K562 (cell line): ENCODE results near the gene ITGB2. TPM values are rescaled to one million over a fixed set of nuclear protein-coding genes. Genes with fewer than 3 reads are reported as not detected.

ENCODE experiments used
- ATAC-seq: fragments of 200-7000 bp; cut with Tn5 transposase; 3 replicates; pipeline ENCODE4 v1.9.1; 2020; ENCODE audit warnings: moderate library complexity
- BruUV-seq: library from RNA; stranded (reverse); fragments of 400-500 nt; replicated peaks from 2 replicates; lab custom pipeline; 2021; lab: Mats Ljungman, UMichigan
- CTCF ChIA-PET: fragments of 300-600 bp; formaldehyde crosslinking; extraction: SDS; loops from one replicate; lab custom pipeline; 2021; ENCODE audit warnings: low intra/inter-chr PET ratio; lab: Yijun Ruan, JAX
- POLR2A ChIA-PET: fragments of 300-600, 350-650 bp; sonication (Branson Sonifier 250); formaldehyde crosslinking; extraction: SDS; loops from one replicate; lab custom pipeline; 2021; ENCODE audit warnings: antibody characterized with exemption, inconsistent platforms; lab: Yijun Ruan, JAX
- DNase-seq, 4 experiments: peaks; one replicate each; pipeline versions ENCODE4 v3.0.0 to v3.0.0-alpha.2; 2011 to 2018; ENCODE audit warnings: low spot score in 3 of 4, mixed read lengths in 3 of 4; ENCODE audit errors: extremely low read depth in 1 of 4
- FAIRE-seq: peaks from 2 replicates; lab custom pipeline; 2011; peaks lifted over from hg19 to GRCh38; lab: Jason Lieb, UNC
- H2AFZ ChIP-seq: 2 replicates; pipeline ENCODE4 v1.6.0; 2011; ENCODE audit warnings: low read depth, low read length, control low read depth, inconsistent platforms
- H3K27ac ChIP-seq: fragments of 200-600 bp; 3 replicates; pipeline ENCODE4 v1.8.0; 2011; ENCODE audit warnings: low read depth, mild to moderate bottlenecking, control low read depth, inconsistent platforms, low read length, moderate library complexity, mixed read lengths; ENCODE audit errors: extremely low read depth
- H3K27me3 ChIP-seq, 2 experiments: fragments of 300-600 bp in 1 of 2; 2 replicates in 1 of 2; 3 replicates in 1 of 2; pipeline versions ENCODE4 v1.6.0 to v1.8.0; 2011; ENCODE audit warnings: inconsistent platforms in 2 of 2, low read length in 2 of 2, mild to moderate bottlenecking in 1 of 2, mixed read lengths in 1 of 2, moderate library complexity in 1 of 2; ENCODE audit not compliant: control insufficient read depth in 2 of 2, insufficient read depth in 2 of 2
- H3K36me3 ChIP-seq: fragments of 300-600 bp; 3 replicates; pipeline ENCODE4 v1.8.0; 2011; ENCODE audit warnings: mild to moderate bottlenecking, low read length, inconsistent platforms; ENCODE audit not compliant: control insufficient read depth, insufficient read depth
- H3K4me1 ChIP-seq, 2 experiments: fragments of 200-600 bp in 1 of 2; replicated peaks in 1 of 2; 2 replicates in 1 of 2; 3 replicates in 1 of 2; pipeline versions ENCODE4 v1.5.1 to v1.8.0; 2011; ENCODE audit warnings: inconsistent platforms in 2 of 2, low read length in 2 of 2, mild to moderate bottlenecking in 1 of 2, mixed read lengths in 1 of 2, moderate library complexity in 1 of 2; ENCODE audit not compliant: control insufficient read depth in 2 of 2, insufficient read depth in 2 of 2
- H3K4me2 ChIP-seq: 2 replicates; pipeline ENCODE4 v1.6.1; 2011; ENCODE audit warnings: low read length, control low read depth, inconsistent platforms, mixed read lengths; ENCODE audit not compliant: insufficient read depth
- H3K4me3 ChIP-seq: fragments of 200-600 bp; sonication (generic), shearing (Covaris generic); 2 replicates; pipeline ENCODE4 v1.5.1; 2016; ENCODE audit warnings: control low read depth, inconsistent platforms
- H3K79me2 ChIP-seq: fragments of 200-600 bp; 3 replicates; pipeline ENCODE4 v1.8.0; 2011; ENCODE audit warnings: low read length, inconsistent platforms; ENCODE audit not compliant: control insufficient read depth, insufficient read depth
- H3K9ac ChIP-seq, 2 experiments: 2 replicates each; pipeline versions ENCODE4 v1.6.0 to v1.6.1; 2011; ENCODE audit warnings: low read depth in 2 of 2, low read length in 2 of 2, control low read depth in 1 of 2, inconsistent platforms in 1 of 2, mild to moderate bottlenecking in 1 of 2, mixed read lengths in 1 of 2; ENCODE audit not compliant: insufficient read depth in 1 of 2
- H3K9me1 ChIP-seq: one replicate; pipeline ENCODE4 v1.6.0; 2011; ENCODE audit warnings: inconsistent platforms, mild to moderate bottlenecking, low read length, moderate library complexity; ENCODE audit not compliant: control insufficient read depth, insufficient read depth
- H3K9me3 ChIP-seq: replicated peaks from 2 replicates; pipeline ENCODE4 v1.5.1; 2011; ENCODE audit warnings: low read depth, low read length, inconsistent platforms; ENCODE audit not compliant: control insufficient read depth, insufficient read depth
- H4K20me1 ChIP-seq: replicated peaks from 2 replicates; pipeline ENCODE4 v1.6.1; 2011; ENCODE audit warnings: low read length, inconsistent platforms, mixed read lengths; ENCODE audit not compliant: control insufficient read depth, insufficient read depth
- ETV5 ChIP-seq: sonication (generic); formaldehyde crosslinking; IDR thresholded peaks from 2 replicates; pipeline ENCODE4 v1.4.0; 2020; ENCODE audit warnings: low read depth, mild to moderate bottlenecking, missing genetic modification reagents
- FOXP4 ChIP-seq: sonication (generic); formaldehyde crosslinking; IDR thresholded peaks from 2 replicates; pipeline ENCODE4 v1.8.0; 2022; ENCODE audit warnings: mild to moderate bottlenecking, missing genetic modification reagents, borderline replicate concordance
- NR1H2 ChIP-seq: sonication (generic); formaldehyde crosslinking; IDR thresholded peaks from 2 replicates; pipeline ENCODE4 v1.4.0; 2020; ENCODE audit warnings: mild to moderate bottlenecking, missing genetic modification reagents
- NR4A1 ChIP-seq, 2 experiments: fragments of 250-450 bp in 1 of 2; fragments of 450-650 bp in 1 of 2; sonication (Bioruptor Pico) in 1 of 2; IDR thresholded peaks; 2 replicates each; pipeline versions ENCODE4 v1.4.0 to v1.6.1; 2016 to 2020; ENCODE audit warnings: mild to moderate bottlenecking in 2 of 2, missing compliant biosample characterization in 1 of 2, missing genetic modification characterization in 1 of 2, moderate library complexity in 1 of 2
- SMAD2 ChIP-seq: fragments of 150-350 bp; IDR thresholded peaks from 2 replicates; pipeline ENCODE4 v1.6.1; 2014; ENCODE audit warnings: low read depth, mild to moderate bottlenecking, low read length
- ZBTB40 ChIP-seq, 2 experiments: fragments of 450-650 bp in 1 of 2; sonication (generic) in 1 of 2; formaldehyde crosslinking in 1 of 2; IDR thresholded peaks; 2 replicates each; pipeline versions ENCODE4 v1.7.1 to v1.9.0; 2016 to 2022; ENCODE audit warnings: inconsistent platforms in 1 of 2, mild to moderate bottlenecking in 1 of 2, missing genetic modification reagents in 1 of 2
- ZNF511 ChIP-seq: sonication (generic); formaldehyde crosslinking; IDR thresholded peaks from 2 replicates; pipeline ENCODE4 v1.8.0; 2022; ENCODE audit warnings: mild to moderate bottlenecking, missing genetic modification reagents
- WGBS: fragments of 100-300 bp; shearing (Covaris generic); methylation state at CpG from one replicate; pipeline ENCODE4 v1.1.6; 2016; ENCODE audit warnings: low coverage, mixed read lengths; ENCODE audit not compliant: insufficient coverage; ENCODE audit errors: missing lambda C conversion rate; 5-methylcytosine and 5-hydroxymethylcytosine counted together
- in situ Hi-C: fragments of 300-500 bp; cut with MboI; formaldehyde crosslinking; loops from 4 replicates; pipeline ENCODE4 v1.15.0; 2018; ENCODE audit warnings: inconsistent platforms, mixed read lengths
- intact Hi-C: fragments of 100-400 bp; cut with micrococcal nuclease; formaldehyde crosslinking; loops from 2 replicates; pipeline ENCODE4 v1.14.2; 2022
- polyA plus RNA-seq, 8 experiments: library from polyadenylated mRNA; depleted of rRNA in 4 of 8; stranded (reverse) in 5 of 8; unstranded in 3 of 8; fragments of >200 nt; fragmentation: Nextera tagmentation in 2 of 8; fragmentation: Illumina TruSeq in 1 of 8; extraction: Ambion mirVana in 2 of 8; extraction: Trizol in 1 of 8; gene quantifications; 2 replicates each; pipeline versions ENCODE4 v1.2.1 to v1.2.3, GENCODE V29; 2011 to 2014; ENCODE audit warnings: inconsistent platforms in 1 of 8, missing spikeins in 1 of 8
- total RNA-seq, 7 experiments: library from RNA; depleted of rRNA in 6 of 7; stranded (reverse); fragments of >200 nt in 6 of 7; fragmentation: Illumina TruSeq in 2 of 7; extraction: Trizol in 2 of 7; gene quantifications; 2 replicates each; pipeline versions ENCODE4 v1.2.1 to v1.2.3, GENCODE V29; 2011 to 2021; ENCODE audit warnings: low replicate concordance in 1 of 7

The ITGB2 gene
- total and polyA plus RNA-seq, 9 of the 15 experiments (the other 6 are each of a cell fraction or from before 2014, with no cell fraction given) = 0.07 to 1.3 (median 0.51) TPM; not detected in 2

GRCh38 chr21:44938772-44939531 lies 18.3 kb upstream of the ITGB2 start:
- Histone ChIP-seq H3K9ac (peak overlapping the region; percentile 88 to 97), H3K9me3 (no peaks in the 10 kb centered on the region), H3K4me2 (peak overlapping the region; percentile 84), H3K27ac (peak overlapping the region; percentile 83), H3K27me3 (no peaks in the 10 kb centered on the region), H3K4me1 (peaks cover 16 to 31% of the 10 kb centered on the region in 2 experiments; a peak in 4 of 5 replicates), H3K9me1 (peaks cover 3% of the 10 kb centered on the region), H2AFZ (peak overlapping the region; percentile 98), H4K20me1 (peaks cover 19% of the 10 kb centered on the region; the same call in 1 of the 2 replicates), H3K4me3 (peak overlapping the region; percentile 84), H3K79me2 (peaks cover 52% of the 10 kb centered on the region), H3K36me3 (peaks cover 27% of the 10 kb centered on the region; the same call in 2 of the 3 replicates)
- in situ Hi-C loops = loop anchor here (10.0 kb wide), 1 partner anchor 434 kb away; no protein-coding TSS in a partner anchor
- DNase-seq (no peak), FAIRE-seq (peak; percentile 40), ATAC-seq (peak; percentile 16)
- ChIA-PET CTCF (no interaction called here), POLR2A (interaction anchor here (0.6 to 1.0 kb wide), 4 partner anchors 19 to 164 kb away, joined by 3 to 7 read pairs (median 6); no protein-coding TSS in a partner anchor)
- TSS peak; percentile 85 for BruUV-seq
- intact Hi-C loops = no loop called here
- 35% methylated on average over 18 of the region's 18 CpGs for WGBS
- TF ChIP-seq ZNF511 (0 out of 2 replicates have a peak, but pooled peaks have one; percentile 11), ETV5 (CRISPR knock-in tag) (no peak; the same call in 1 of the 2 replicates), SMAD2 (no peak), NR4A1 (CRISPR knock-in tag; IDR thresholded peaks at IDR 0.05) (no peak), NR4A1 (tag; IDR thresholded peaks at IDR 0.05) (0 out of 2 replicates have a peak, but pooled peaks have one; percentile 3), ZBTB40 (IDR thresholded peaks at IDR 0.05) (no peak), ZBTB40 (CRISPR knock-in tag; IDR thresholded peaks at IDR 0.05) (no peak), FOXP4 (CRISPR knock-in tag) (no peak), NR1H2 (CRISPR knock-in tag) (no peak)
